GM23338 (cell line): ENCODE results near the gene DMRT1.

Experiments used
- EZH2 ChIP-seq: fragments of 200-600 bp; sonication (generic); IDR thresholded peaks from one replicate; pipeline ENCODE4 v1.8.0; 2017; ENCODE audit warnings: antibody characterized with exemption, mild to moderate bottlenecking, low read depth; ENCODE audit not compliant: unreplicated experiment
- EZH2phosphoT487 ChIP-seq: fragments of 200-600 bp; sonication (generic); IDR thresholded peaks from one replicate; pipeline ENCODE4 v1.8.1; 2018; ENCODE audit warnings: antibody characterized with exemption; ENCODE audit not compliant: unreplicated experiment
- JUNB ChIP-seq: IDR thresholded peaks from one replicate; pipeline ENCODE4 v1.6.1; 2016; ENCODE audit warnings: antibody characterized with exemption; ENCODE audit not compliant: unreplicated experiment
- POLR2AphosphoS5 ChIP-seq: IDR thresholded peaks from 2 replicates; pipeline ENCODE4 v1.6.1; 2016; ENCODE audit warnings: antibody characterized with exemption, low read depth
- ZNF114 ChIP-seq: fragments of 250-450 bp; sonication (Bioruptor Pico); IDR thresholded peaks from 2 replicates; pipeline ENCODE4 v1.5.0; 2020; ENCODE audit warnings: mild to moderate bottlenecking, moderate library complexity
- TF ChIP-seq, protein P1 (sequence below), 2 experiments: fragments of 200-600 bp in 1 of 2; sonication (generic) in 1 of 2; conservative IDR thresholded peaks; 2 replicates each; pipeline versions ENCODE4 v1.5.1 to v1.6.1; 2016 to 2017; ENCODE audit warnings: antibody characterized with exemption in 2 of 2, low read depth in 2 of 2, mild to moderate bottlenecking in 2 of 2, moderate library complexity in 1 of 2
- TF ChIP-seq, protein P2 (sequence below): IDR thresholded peaks from one replicate; pipeline ENCODE4 v1.6.1; 2018; ENCODE audit warnings: antibody characterized with exemption; ENCODE audit not compliant: unreplicated experiment

GRCh38 chr9:794386-794785 is 47.1 kb upstream of the DMRT1 start:
- TF ChIP-seq EZH2 (no peak), ZNF114 (CRISPR knock-in tag) (no peak), JUNB (no peak), POLR2AphosphoS5 (no peak), EZH2phosphoT487 (no peak)
- TF ChIP-seq, protein P1, sequence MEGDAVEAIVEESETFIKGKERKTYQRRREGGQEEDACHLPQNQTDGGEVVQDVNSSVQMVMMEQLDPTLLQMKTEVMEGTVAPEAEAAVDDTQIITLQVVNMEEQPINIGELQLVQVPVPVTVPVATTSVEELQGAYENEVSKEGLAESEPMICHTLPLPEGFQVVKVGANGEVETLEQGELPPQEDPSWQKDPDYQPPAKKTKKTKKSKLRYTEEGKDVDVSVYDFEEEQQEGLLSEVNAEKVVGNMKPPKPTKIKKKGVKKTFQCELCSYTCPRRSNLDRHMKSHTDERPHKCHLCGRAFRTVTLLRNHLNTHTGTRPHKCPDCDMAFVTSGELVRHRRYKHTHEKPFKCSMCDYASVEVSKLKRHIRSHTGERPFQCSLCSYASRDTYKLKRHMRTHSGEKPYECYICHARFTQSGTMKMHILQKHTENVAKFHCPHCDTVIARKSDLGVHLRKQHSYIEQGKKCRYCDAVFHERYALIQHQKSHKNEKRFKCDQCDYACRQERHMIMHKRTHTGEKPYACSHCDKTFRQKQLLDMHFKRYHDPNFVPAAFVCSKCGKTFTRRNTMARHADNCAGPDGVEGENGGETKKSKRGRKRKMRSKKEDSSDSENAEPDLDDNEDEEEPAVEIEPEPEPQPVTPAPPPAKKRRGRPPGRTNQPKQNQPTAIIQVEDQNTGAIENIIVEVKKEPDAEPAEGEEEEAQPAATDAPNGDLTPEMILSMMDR (conservative IDR thresholded peaks at IDR 0.05; ENCODE audit: low read depth in 2 of 2), result no peak
- TF ChIP-seq, protein P2, sequence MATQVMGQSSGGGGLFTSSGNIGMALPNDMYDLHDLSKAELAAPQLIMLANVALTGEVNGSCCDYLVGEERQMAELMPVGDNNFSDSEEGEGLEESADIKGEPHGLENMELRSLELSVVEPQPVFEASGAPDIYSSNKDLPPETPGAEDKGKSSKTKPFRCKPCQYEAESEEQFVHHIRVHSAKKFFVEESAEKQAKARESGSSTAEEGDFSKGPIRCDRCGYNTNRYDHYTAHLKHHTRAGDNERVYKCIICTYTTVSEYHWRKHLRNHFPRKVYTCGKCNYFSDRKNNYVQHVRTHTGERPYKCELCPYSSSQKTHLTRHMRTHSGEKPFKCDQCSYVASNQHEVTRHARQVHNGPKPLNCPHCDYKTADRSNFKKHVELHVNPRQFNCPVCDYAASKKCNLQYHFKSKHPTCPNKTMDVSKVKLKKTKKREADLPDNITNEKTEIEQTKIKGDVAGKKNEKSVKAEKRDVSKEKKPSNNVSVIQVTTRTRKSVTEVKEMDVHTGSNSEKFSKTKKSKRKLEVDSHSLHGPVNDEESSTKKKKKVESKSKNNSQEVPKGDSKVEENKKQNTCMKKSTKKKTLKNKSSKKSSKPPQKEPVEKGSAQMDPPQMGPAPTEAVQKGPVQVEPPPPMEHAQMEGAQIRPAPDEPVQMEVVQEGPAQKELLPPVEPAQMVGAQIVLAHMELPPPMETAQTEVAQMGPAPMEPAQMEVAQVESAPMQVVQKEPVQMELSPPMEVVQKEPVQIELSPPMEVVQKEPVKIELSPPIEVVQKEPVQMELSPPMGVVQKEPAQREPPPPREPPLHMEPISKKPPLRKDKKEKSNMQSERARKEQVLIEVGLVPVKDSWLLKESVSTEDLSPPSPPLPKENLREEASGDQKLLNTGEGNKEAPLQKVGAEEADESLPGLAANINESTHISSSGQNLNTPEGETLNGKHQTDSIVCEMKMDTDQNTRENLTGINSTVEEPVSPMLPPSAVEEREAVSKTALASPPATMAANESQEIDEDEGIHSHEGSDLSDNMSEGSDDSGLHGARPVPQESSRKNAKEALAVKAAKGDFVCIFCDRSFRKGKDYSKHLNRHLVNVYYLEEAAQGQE, result no peak
